HEK293T (cell line): ENCODE measurements around the gene FCRL4.

ENCODE experiments used
- FOXA1 ChIP-seq: fragments of 450-650 bp; IDR thresholded peaks from 2 replicates; pipeline ENCODE4 v1.6.1; 2016; ENCODE audit warnings: mild to moderate bottlenecking
- FOXK2 ChIP-seq: fragments of 450-650 bp; IDR thresholded peaks from 2 replicates; pipeline ENCODE4 v1.6.1; 2016; ENCODE audit warnings: mild to moderate bottlenecking
- FOXM1 ChIP-seq: fragments of 450-650 bp; IDR thresholded peaks from 2 replicates; pipeline ENCODE4 v1.6.1; 2017; ENCODE audit warnings: mild to moderate bottlenecking, borderline replicate concordance
- PKNOX1 ChIP-seq: fragments of 450-650 bp; IDR thresholded peaks from 2 replicates; pipeline ENCODE4 v1.6.1; 2016
- SUZ12 ChIP-seq: fragments of 450-650 bp; IDR thresholded peaks from 2 replicates; pipeline ENCODE4 v1.6.1; 2016; ENCODE audit warnings: mild to moderate bottlenecking
- ZNF384 ChIP-seq: fragments of 450-650 bp; IDR thresholded peaks from 2 replicates; pipeline ENCODE4 v1.6.1; 2016

- TF ChIP-seq SUZ12 = no peak
- no peak for TF ChIP-seq FOXM1
- TF ChIP-seq FOXK2 = no peak
- TF ChIP-seq ZNF384 = no peak
- TF ChIP-seq FOXA1 = no peak
- no peak for TF ChIP-seq PKNOX1
Observed at GRCh38 chr1:157595356-157595755, 2.5 kb downstream of the FCRL4 start.
